Stimulated activated CD4-positive, alpha-beta T cell treated with anti-CD3 and anti-CD28 coated beads, Interleukin-1b, Interleukin-23, amount 100 ng/mL, for 1 hour (primary cell): ENCODE data around the gene MTREX.

ENCODE experiments used
- DNase-seq, 2 donors: peaks; one replicate each; pipeline ENCODE4 v3.0.0-alpha.2; 2020; ENCODE audit warnings: low read depth in 2 of 2

The MTREX gene

GRCh38 chr5:55324815-55325418 lies 17.1 kb downstream of the MTREX start:
- DNase-seq: no peak

GRCh38 chr5:55325621-55326020 lies 17.8 kb downstream of the MTREX start:
- no peak for DNase-seq

- DNase-seq: no peak
These were observed 19.5 kb downstream of the MTREX start for GRCh38 chr5:55327281-55327680.

GRCh38 chr5:55331321-55331720 lies 23.5 kb downstream of the MTREX start:
- DNase-seq: no peak

- DNase-seq: no peak
These were observed 25.2 kb downstream of the MTREX start for GRCh38 chr5:55333017-55333416.

GRCh38 chr5:55333811-55334210 lies 26.0 kb downstream of the MTREX start:
- no peak for DNase-seq

- DNase-seq: no peak
These were observed 30.4 kb downstream of the MTREX start for GRCh38 chr5:55338092-55338613.

- DNase-seq: peak in 1 of 2 donors; percentile 18
These were observed 31.0 kb downstream of the MTREX start for GRCh38 chr5:55338810-55339243.

- DNase-seq: no peak
These were observed 35.3 kb downstream of the MTREX start for GRCh38 chr5:55343107-55343506.

- no peak for DNase-seq
These were observed 35.8 kb downstream of the MTREX start for GRCh38 chr5:55343609-55344008.

GRCh38 chr5:55344392-55344992 lies 36.7 kb downstream of the MTREX start:
- peak; percentile 18 to 50 for DNase-seq

- DNase-seq: no peak
These were observed 37.5 kb downstream of the MTREX start for GRCh38 chr5:55345327-55345726.

GRCh38 chr5:55347786-55348185 lies 40.0 kb downstream of the MTREX start:
- no peak for DNase-seq

- DNase-seq: no peak
These were observed 43.0 kb downstream of the MTREX start for GRCh38 chr5:55350754-55351153.

- no peak for DNase-seq
These were observed 49.1 kb downstream of the MTREX start for GRCh38 chr5:55356896-55357295.

- no peak for DNase-seq
These were observed 52.4 kb downstream of the MTREX start for GRCh38 chr5:55360190-55360589.

- no peak for DNase-seq
These were observed 56.1 kb downstream of the MTREX start for GRCh38 chr5:55363856-55364255.

GRCh38 chr5:55364537-55365055 lies 56.8 kb downstream of the MTREX start:
- no peak for DNase-seq

- no peak for DNase-seq
These were observed 62.6 kb downstream of the MTREX start for GRCh38 chr5:55370291-55370925.

GRCh38 chr5:55371145-55371544 lies 63.4 kb downstream of the MTREX start:
- no peak for DNase-seq

- no peak for DNase-seq
These were observed 64.5 kb downstream of the MTREX start for GRCh38 chr5:55372130-55372925.

- no peak for DNase-seq
These were observed 70.0 kb downstream of the MTREX start for GRCh38 chr5:55377810-55378209.
